Activated naive CD8-positive, alpha-beta T cell treated with anti-CD3 and anti-CD28 coated beads, Interleukin-2, amount 10 ng/mL, durations not matched to agents 7 days and 5 days (primary cell): ENCODE results near the gene NEDD4. TPM values are rescaled to one million over a fixed set of nuclear protein-coding genes. Genes with fewer than 3 reads are reported as not detected.
"Not testable (repeated sequence)": the region's sequence is repeated elsewhere in the genome, so short reads cannot be mapped to it uniquely, and the experiment has no call there.

ENCODE experiments used
- ATAC-seq: fragments of 150-1000 bp; cut with Tn5 transposase; one replicate; pipeline ENCODE4 v1.10.0; 2021; ENCODE audit warnings: low read depth, moderate library complexity
- POLR2A ChIA-PET: fragments of 350-600 bp; sonication (Branson Sonifier 250); formaldehyde crosslinking; loops from one replicate; lab custom pipeline; 2021; ENCODE audit warnings: antibody characterized with exemption; lab: Charles Lee
- DNase-seq: peaks from one replicate; pipeline ENCODE4 v3.0.0; 2021
- H3K27ac Mint-ChIP-seq: one replicate; pipeline ENCODE4 v1.8.0; 2022; ENCODE audit warnings: mild to moderate bottlenecking, mixed read lengths
- H3K27me3 Mint-ChIP-seq: one replicate; pipeline ENCODE4 v1.8.0; 2022; ENCODE audit warnings: mild to moderate bottlenecking, moderate library complexity, mixed read lengths
- H3K36me3 Mint-ChIP-seq: one replicate; pipeline ENCODE4 v1.8.0; 2021; ENCODE audit warnings: mild to moderate bottlenecking, mixed read lengths
- H3K4me1 Mint-ChIP-seq: one replicate; pipeline ENCODE4 v1.8.0; 2021; ENCODE audit warnings: mixed read lengths
- H3K4me3 Mint-ChIP-seq: one replicate; pipeline ENCODE4 v1.8.0; 2022; ENCODE audit warnings: mild to moderate bottlenecking, moderate library complexity, mixed read lengths
- H3K9me3 Mint-ChIP-seq: one replicate; pipeline ENCODE4 v1.8.0; 2021; ENCODE audit warnings: mixed read lengths
- total RNA-seq, 2 experiments: library from RNA; stranded (reverse); gene quantifications; one replicate each; pipeline ENCODE4 v1.2.3, GENCODE V29; 2021

Gene NEDD4
- total RNA-seq, 2 experiments from 2014 or later, result 5.1 to 6.6 TPM

DNA sequence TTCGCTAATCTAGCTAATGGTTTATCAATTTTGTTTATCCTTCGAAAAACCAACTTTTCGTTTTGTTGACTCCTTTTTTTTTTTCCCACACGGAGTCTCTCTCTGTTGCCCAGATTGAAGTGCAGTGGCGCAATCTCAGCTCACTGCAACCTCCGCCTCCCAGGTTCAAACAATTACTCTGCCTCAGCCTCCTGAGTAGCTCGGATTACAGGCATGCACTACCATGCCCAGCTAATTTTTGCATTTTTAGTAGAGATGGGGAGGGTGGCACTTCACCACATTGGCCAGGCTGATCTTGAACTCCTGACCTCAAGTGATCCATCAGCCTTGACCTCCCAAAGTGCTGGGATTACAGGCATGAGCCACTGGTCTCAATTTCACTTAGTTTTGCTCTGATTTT lies 29.7 kb upstream of the NEDD4 start:
- H3K36me3 Mint-ChIP-seq, H3K27ac Mint-ChIP-seq, H3K4me3 Mint-ChIP-seq, DNase-seq, POLR2A ChIA-PET, H3K4me1 Mint-ChIP-seq, H3K9me3 Mint-ChIP-seq, ATAC-seq: not testable (repeated sequence)
- H3K27me3 Mint-ChIP-seq, result peaks cover 32% of the 10 kb centered on the region

DNA sequence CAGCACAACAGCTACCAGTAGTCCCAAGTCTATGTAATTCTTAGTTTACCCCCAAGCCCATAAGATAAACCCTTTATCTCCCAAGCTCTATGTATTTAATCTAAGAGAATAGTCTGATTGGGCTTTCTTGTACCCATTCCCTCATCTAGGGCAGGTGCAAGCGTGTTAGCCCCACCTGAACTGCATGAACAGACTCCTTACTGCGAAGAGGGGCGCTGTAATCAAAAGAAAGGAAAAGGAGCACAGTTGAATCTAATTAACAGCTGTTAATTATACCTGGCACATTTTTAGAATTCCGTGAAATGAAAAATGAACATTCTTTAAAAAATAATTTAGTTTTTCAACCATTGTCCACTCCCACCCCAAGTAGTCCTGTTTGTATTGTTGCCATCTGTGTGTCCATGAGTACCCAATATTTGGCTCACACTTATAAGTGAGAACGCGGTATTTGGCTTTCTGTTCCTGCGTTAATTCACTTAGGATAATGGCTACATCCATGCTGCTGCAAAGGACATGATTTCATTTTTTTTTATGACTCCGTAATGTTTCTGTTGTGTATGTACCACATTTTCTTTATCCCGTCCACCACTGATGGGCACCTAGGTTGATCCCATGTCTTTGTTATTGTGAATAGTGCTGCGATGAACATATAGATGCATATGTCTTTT lies 26.5 kb upstream of the NEDD4 start:
- Mint-ChIP-seq H3K36me3 (no peaks in the 10 kb centered on the region), H3K27me3 (peaks cover 29% of the 10 kb centered on the region), H3K4me1 (no peaks in the 10 kb centered on the region), H3K4me3 (no peak overlapping the region), H3K9me3 (peaks cover 11% of the 10 kb centered on the region), H3K27ac (no peak overlapping the region)
- DNase-seq, result no peak
- ATAC-seq, result no peak
- POLR2A ChIA-PET, result no interaction called here

DNA sequence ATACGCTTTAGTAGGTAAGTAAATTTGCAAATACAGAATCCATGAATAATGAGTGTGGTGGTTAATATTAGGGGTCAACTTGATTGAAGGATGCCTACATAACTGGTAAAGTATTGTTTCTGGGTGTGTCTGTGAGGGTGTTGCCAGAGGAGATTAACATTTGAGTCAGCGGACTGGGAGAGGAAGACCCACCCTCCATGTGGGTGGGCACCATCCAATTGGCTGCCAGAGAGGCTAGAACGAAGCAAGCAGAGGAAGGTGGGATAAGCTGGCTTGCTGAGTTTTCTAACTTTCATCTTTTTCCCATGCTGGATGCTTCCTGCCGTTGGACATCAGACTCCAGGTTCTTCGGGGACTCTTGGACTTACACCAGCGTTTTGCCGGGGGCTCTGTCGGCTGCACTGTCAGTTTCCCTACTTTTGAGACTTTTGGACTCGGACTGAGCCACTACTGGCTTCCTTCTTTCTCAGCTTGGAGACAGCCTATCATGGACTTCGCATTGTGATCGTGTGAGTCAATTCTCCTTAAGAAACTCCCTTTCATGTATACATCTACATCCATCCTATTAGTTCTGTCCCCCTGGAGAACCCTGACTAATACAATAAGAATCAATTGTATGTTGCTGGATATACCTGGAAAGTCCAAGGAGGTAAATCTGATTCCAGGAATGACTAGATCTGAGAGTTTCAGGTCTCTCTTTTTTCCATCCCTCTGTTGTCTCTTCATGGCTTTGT lies 25.8 kb upstream of the NEDD4 start:
- no peaks in the 10 kb centered on the region for H3K36me3 Mint-ChIP-seq
- no peak overlapping the region for H3K4me3 Mint-ChIP-seq
- DNase-seq (no peak), ATAC-seq (no peak)
- POLR2A ChIA-PET, result no interaction called here
- H3K27ac Mint-ChIP-seq, result no peak overlapping the region
- peaks cover 9% of the 10 kb centered on the region for H3K9me3 Mint-ChIP-seq
- peaks cover 27% of the 10 kb centered on the region for H3K27me3 Mint-ChIP-seq
- H3K4me1 Mint-ChIP-seq, result no peaks in the 10 kb centered on the region

DNA sequence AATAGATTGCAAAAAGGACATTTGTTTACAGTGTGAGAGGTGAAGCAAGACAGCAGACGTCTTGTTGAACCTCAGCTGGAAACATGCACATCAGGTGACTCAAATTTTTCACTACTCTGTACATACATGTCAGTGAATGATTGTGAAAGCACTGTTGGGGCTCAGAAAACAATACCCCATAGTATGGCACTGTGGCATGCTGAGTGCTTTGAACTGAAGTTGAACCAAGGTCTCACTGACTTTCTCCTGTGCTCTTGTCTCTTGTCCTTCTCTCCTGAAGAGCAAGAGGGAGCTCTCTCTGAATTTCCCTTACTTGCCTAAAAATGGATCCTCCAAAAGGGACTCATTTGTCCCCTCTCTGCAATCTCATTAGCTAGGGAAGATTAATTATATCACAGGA lies 24.5 kb upstream of the NEDD4 start:
- POLR2A ChIA-PET, result no interaction called here
- no peak overlapping the region for H3K27ac Mint-ChIP-seq
- H3K4me1 Mint-ChIP-seq, result no peaks in the 10 kb centered on the region

DNA sequence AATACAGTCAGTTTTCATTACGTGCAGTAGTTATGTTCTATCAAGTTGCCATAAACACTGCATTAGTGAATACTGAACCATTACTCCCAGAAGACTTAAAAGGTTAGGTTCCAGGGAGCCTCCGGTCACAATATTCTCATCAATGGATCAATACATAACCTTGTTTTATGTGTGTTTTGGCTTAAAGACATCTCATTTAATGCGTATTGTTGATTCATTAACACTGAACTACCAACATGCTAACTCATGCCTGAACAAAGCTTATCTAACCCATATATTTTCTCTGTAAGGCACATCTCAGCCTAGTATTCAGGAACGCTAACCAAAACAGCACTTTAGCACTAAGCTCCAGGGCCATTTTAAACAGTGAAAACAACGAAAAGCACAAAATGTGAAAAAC lies 24.1 kb upstream of the NEDD4 start:
- POLR2A ChIA-PET, result no interaction called here
- Mint-ChIP-seq H3K4me3 (no peak overlapping the region), H3K27me3 (peaks cover 24% of the 10 kb centered on the region), H3K4me1 (no peaks in the 10 kb centered on the region), H3K27ac (no peak overlapping the region), H3K9me3 (peaks cover 14% of the 10 kb centered on the region), H3K36me3 (no peaks in the 10 kb centered on the region)
- ATAC-seq, result no peak
- no peak for DNase-seq

More for the DNA sequence above, 24.5 kb upstream of the NEDD4 start:
- H3K9me3 Mint-ChIP-seq, result peaks cover 14% of the 10 kb centered on the region
- H3K27me3 Mint-ChIP-seq, result peaks cover 24% of the 10 kb centered on the region
- H3K36me3 Mint-ChIP-seq, result no peaks in the 10 kb centered on the region
- no peak for DNase-seq
- H3K4me3 Mint-ChIP-seq, result no peak overlapping the region
- no peak for ATAC-seq

DNA sequence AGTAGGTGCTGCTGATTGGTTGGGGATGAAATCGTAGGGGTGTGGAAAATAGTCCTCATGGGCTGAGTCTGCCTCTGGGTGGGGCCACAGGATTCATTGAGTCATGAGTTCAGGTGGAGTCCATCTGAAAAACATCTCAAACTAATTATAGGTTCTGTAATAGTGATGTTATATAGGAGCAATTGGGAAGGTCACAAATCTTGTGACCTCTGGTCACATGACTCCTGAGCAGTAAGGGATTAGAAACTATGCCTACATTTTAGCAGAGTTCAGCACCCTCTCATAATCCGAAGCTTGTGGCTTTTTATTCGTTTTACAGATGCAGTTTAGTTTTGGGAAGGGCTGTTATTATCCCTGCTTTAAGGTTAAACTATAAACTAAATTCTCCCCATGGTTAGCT lies 22.9 kb upstream of the NEDD4 start:
- DNase-seq (no peak), ATAC-seq (no peak)
- Mint-ChIP-seq H3K27me3 (peaks cover 13% of the 10 kb centered on the region), H3K36me3 (no peaks in the 10 kb centered on the region), H3K4me1 (no peaks in the 10 kb centered on the region), H3K4me3 (no peak overlapping the region), H3K9me3 (peaks cover 11% of the 10 kb centered on the region), H3K27ac (no peak overlapping the region)
- POLR2A ChIA-PET, result no interaction called here

DNA sequence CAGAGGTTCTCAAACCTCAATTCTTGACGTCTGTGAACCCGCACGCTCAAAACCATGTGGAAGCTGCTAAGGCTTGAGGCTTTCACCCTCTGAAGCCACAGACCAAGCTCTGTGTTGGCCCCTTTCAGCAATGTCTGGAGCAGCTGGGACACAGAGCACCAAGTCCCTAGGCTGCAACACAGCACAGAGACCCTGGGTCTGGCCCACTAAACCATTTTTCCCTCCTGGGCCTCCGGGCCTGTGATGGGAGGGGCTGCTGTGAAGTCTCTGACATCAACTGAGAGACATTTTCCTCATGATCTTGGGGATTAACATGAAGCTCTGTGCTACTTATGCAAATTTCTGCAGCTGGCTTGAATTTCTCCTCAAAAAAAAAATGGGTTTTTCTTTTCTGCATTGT lies 21.3 kb upstream of the NEDD4 start:
- ATAC-seq, result no peak
- peaks cover 9% of the 10 kb centered on the region for H3K27me3 Mint-ChIP-seq
- H3K9me3 Mint-ChIP-seq, result peaks cover 11% of the 10 kb centered on the region
- no peak for DNase-seq
- POLR2A ChIA-PET, result no interaction called here
- H3K27ac Mint-ChIP-seq, result no peak overlapping the region
- H3K4me1 Mint-ChIP-seq, result no peaks in the 10 kb centered on the region
- H3K36me3 Mint-ChIP-seq, result no peaks in the 10 kb centered on the region
- no peak overlapping the region for H3K4me3 Mint-ChIP-seq

DNA sequence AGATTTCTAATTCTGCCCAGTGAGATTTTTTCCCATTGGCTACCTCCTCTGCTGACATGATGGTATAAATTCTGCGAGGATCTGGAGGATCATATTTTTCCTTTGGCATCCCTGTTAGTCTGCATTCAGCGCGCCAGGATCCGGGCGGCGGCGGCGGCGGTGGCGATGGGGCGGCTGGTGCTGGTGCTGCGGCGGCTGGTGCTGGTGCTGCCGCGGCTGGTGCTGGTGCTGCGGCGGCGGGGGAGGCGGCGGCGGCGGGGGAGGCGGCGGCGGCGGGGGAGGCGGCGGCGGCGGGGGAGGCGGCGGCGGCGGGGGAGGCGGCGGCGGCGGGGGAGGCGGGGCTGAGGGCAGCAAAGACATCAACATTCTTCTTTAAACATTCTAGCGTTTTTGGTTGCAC lies 13.6 kb upstream of the NEDD4 start:
- POLR2A ChIA-PET, H3K36me3 Mint-ChIP-seq, H3K27ac Mint-ChIP-seq, H3K9me3 Mint-ChIP-seq, ATAC-seq, H3K4me1 Mint-ChIP-seq: not testable (repeated sequence)
- Mint-ChIP-seq H3K27me3 (peaks cover 30% of the 10 kb centered on the region), H3K4me3 (peak overlapping the region; percentile 37)
- peak; percentile 32 for DNase-seq

GRCh38 chr15:56006371-56006770 lies 13.0 kb upstream of the NEDD4 start:
- H3K27me3 Mint-ChIP-seq, result peaks cover 33% of the 10 kb centered on the region
- POLR2A ChIA-PET, H3K36me3 Mint-ChIP-seq, H3K9me3 Mint-ChIP-seq, DNase-seq, H3K4me3 Mint-ChIP-seq, H3K27ac Mint-ChIP-seq, ATAC-seq, H3K4me1 Mint-ChIP-seq: not testable (repeated sequence)

DNA sequence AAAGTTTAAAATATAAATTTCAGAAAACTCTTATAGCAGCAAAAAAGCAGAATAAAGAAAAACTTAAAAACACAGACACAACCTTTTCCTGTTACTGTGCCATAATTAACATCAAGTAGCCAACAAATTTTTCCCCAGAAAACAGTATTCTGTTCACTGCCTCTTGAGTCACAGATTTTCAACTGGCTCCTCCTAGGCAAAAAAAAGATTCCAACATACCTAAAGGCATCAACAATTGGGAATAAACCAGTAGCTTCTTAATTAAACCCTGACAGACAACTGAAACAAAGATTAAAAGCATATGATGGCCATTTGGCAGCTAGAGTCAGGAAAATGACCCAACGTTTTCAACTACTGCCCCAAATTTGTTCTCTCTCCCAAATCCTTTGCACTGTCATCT lies 10.9 kb upstream of the NEDD4 start:
- DNase-seq, H3K4me1 Mint-ChIP-seq, H3K9me3 Mint-ChIP-seq, H3K27ac Mint-ChIP-seq, POLR2A ChIA-PET, H3K36me3 Mint-ChIP-seq, H3K4me3 Mint-ChIP-seq, ATAC-seq: not testable (repeated sequence)
- peaks cover 36% of the 10 kb centered on the region for H3K27me3 Mint-ChIP-seq

DNA sequence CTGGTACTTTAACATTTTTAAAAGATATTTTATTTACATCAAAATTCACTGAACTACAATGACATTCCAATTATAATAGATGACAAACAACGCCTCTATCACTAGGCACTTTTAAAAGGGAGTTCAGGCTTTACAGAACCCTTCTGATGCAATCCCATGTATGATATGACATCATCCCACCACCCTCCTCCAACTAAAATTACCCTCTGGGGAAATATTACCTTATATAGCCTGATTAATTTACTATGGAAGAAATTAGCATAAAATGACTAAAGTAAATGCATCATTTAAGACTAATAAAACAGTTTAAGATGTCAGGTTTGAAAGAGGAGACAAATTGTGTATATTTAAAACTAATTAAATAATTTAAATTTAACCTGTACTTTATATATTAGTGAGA lies 10.4 kb upstream of the NEDD4 start:
- H3K27ac Mint-ChIP-seq, H3K4me1 Mint-ChIP-seq, H3K9me3 Mint-ChIP-seq, H3K4me3 Mint-ChIP-seq, ATAC-seq, DNase-seq, H3K36me3 Mint-ChIP-seq, POLR2A ChIA-PET: not testable (repeated sequence)
- peaks cover 40% of the 10 kb centered on the region for H3K27me3 Mint-ChIP-seq

- ATAC-seq, DNase-seq, H3K4me3 Mint-ChIP-seq, POLR2A ChIA-PET, H3K36me3 Mint-ChIP-seq, H3K27ac Mint-ChIP-seq, H3K9me3 Mint-ChIP-seq, H3K4me1 Mint-ChIP-seq: not testable (repeated sequence)
- H3K27me3 Mint-ChIP-seq, result peaks cover 40% of the 10 kb centered on the region
These were observed 9.9 kb upstream of the NEDD4 start for GRCh38 chr15:56003277-56003676.

DNA sequence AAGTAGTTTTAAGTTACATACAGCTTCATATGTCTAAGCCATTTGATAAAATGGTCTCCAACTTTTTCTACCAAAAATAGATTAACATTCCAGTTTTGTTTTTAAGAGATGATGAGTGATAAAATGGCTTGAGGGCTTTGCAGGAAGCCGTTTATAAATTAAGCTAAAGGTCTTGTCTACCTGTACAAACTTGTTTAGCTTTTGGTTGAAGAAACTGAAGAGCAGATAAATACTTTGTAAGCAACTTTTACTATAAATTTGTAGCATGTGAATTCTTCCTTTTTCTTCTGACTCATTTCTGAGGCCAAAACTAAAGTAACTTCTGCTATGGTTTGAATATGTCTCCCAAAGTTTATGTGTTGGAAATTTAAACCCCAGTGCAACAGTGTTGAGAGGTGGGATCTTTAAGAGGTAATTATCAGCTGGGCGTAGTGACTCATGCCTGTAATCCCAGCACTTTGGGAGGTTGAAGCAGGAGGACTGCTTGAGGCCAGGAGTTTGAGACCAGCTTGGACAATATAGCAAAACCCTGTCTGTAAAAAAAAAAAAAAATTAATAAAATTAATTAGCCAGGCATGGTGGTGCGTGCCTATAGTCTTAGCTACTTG lies 8.2 kb upstream of the NEDD4 start:
- DNase-seq (no peak), ATAC-seq (no peak)
- H3K27me3 Mint-ChIP-seq, result peaks cover 37% of the 10 kb centered on the region
- no peak overlapping the region for H3K4me3 Mint-ChIP-seq
- POLR2A ChIA-PET, result no interaction called here
- no peak overlapping the region for H3K27ac Mint-ChIP-seq
- no peaks in the 10 kb centered on the region for H3K4me1 Mint-ChIP-seq
- H3K36me3 Mint-ChIP-seq, result no peaks in the 10 kb centered on the region
- peaks cover 2% of the 10 kb centered on the region for H3K9me3 Mint-ChIP-seq

DNA sequence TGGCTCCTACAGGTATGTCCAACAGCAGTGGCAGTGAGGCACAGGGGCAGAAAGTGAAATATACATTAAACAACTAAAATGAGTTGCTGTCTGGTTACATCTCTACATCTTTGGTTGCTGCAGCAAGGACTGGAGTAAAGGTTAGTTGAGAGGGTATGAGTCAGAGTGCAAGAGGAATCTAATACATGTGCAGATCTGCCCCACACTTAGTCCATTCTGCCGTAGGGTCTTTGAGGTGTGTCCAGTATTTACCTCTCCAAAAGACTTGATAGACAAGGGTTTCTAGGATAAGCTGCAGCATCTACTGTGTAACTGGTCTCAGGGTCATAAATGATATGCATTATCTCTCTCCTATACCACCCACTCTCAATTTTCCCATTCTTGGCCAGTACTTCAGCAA lies 6.2 kb upstream of the NEDD4 start:
- Mint-ChIP-seq H3K4me3 (no peak overlapping the region), H3K27me3 (peaks cover 52% of the 10 kb centered on the region), H3K27ac (no peak overlapping the region)

More for the DNA sequence above, 6.2 kb upstream of the NEDD4 start:
- no peaks in the 10 kb centered on the region for H3K36me3 Mint-ChIP-seq
- no peaks in the 10 kb centered on the region for H3K4me1 Mint-ChIP-seq
- peaks cover 2% of the 10 kb centered on the region for H3K9me3 Mint-ChIP-seq
- ATAC-seq, result no peak
- DNase-seq, result no peak
- POLR2A ChIA-PET, result no interaction called here
